GM12878 (cell line): ENCODE data around the gene ATOSB. TPM values are rescaled to one million over a fixed set of nuclear protein-coding genes. Genes with fewer than 3 reads are reported as not detected.

Experiments
- BACH1 ChIP-seq: fragments of 450-650 bp; IDR thresholded peaks from 2 replicates; pipeline ENCODE4 v1.6.1; 2017; ENCODE audit warnings: mild to moderate bottlenecking, borderline replicate concordance
- DPF2 ChIP-seq: fragments of 450-650 bp; IDR thresholded peaks from 2 replicates; pipeline ENCODE4 v1.6.1; 2017; ENCODE audit warnings: mild to moderate bottlenecking
- EGR1 ChIP-seq, 2 experiments: IDR thresholded peaks; 1 replicate in 1 of 2; 2 replicates in 1 of 2; pipeline ENCODE4 v1.6.1; 2011 to 2012; ENCODE audit warnings: low read depth in 2 of 2, low read length in 2 of 2, borderline replicate concordance in 1 of 2, mild to moderate bottlenecking in 1 of 2, moderate library complexity in 1 of 2
- ESRRA ChIP-seq: IDR thresholded peaks from 2 replicates; pipeline ENCODE4 v1.6.1; 2012; ENCODE audit warnings: mild to moderate bottlenecking, low read length, improper control_type of control experiment
- IKZF1 ChIP-seq: fragments of 450-650 bp; conservative IDR thresholded peaks from 2 replicates; pipeline ENCODE4 v1.6.1; 2017; ENCODE audit warnings: antibody characterized with exemption, mild to moderate bottlenecking
- LARP7 ChIP-seq: fragments of 450-650 bp; IDR thresholded peaks from 2 replicates; pipeline ENCODE4 v1.6.1; 2017; ENCODE audit warnings: mild to moderate bottlenecking
- MEF2B ChIP-seq: fragments of 450-650 bp; IDR thresholded peaks from 2 replicates; pipeline ENCODE4 v1.6.1; 2018; ENCODE audit warnings: mild to moderate bottlenecking, moderate library complexity; ENCODE audit not compliant: partially characterized antibody, poor library complexity, severe bottlenecking
- POLR2AphosphoS5 ChIP-seq: IDR thresholded peaks from 2 replicates; pipeline ENCODE4 v1.6.1; 2011; ENCODE audit warnings: mild to moderate bottlenecking, low read length, inconsistent platforms
- RB1 ChIP-seq: fragments of 450-650 bp; formaldehyde crosslinking; IDR thresholded peaks from 2 replicates; pipeline ENCODE4 v1.6.1; 2017; ENCODE audit warnings: mild to moderate bottlenecking, borderline replicate concordance
- SIX5 ChIP-seq: IDR thresholded peaks from 2 replicates; pipeline ENCODE4 v1.6.1; 2011; ENCODE audit warnings: mild to moderate bottlenecking, low read depth, low read length, moderate library complexity; ENCODE audit not compliant: severe bottlenecking
- SP1 ChIP-seq: IDR thresholded peaks from one replicate; pipeline ENCODE4 v1.6.1; 2011; ENCODE audit warnings: low read depth, low read length
- SREBF2 ChIP-seq: IDR thresholded peaks from 2 replicates; pipeline ENCODE4 v1.6.1; 2012; ENCODE audit warnings: mild to moderate bottlenecking, low read length
- TCF12 ChIP-seq: IDR thresholded peaks from 2 replicates; pipeline ENCODE4 v1.6.1; 2011; ENCODE audit warnings: low read depth, mild to moderate bottlenecking, low read length
- YY1 ChIP-seq: IDR thresholded peaks from 2 replicates; pipeline ENCODE4 v1.6.1; 2011; ENCODE audit warnings: low read depth, mild to moderate bottlenecking, low read length
- ZNF207 ChIP-seq: fragments of 450-650 bp; IDR thresholded peaks from 2 replicates; pipeline ENCODE4 v1.6.1; 2014; ENCODE audit warnings: antibody characterized with exemption, mild to moderate bottlenecking, borderline replicate concordance
- polyA plus RNA-seq, 11 experiments: library from polyadenylated mRNA; depleted of rRNA in 4 of 11; unstranded in 6 of 11; stranded (reverse) in 5 of 11; fragments of >200 nt; fragmentation: Nextera tagmentation in 4 of 11; fragmentation: Illumina TruSeq in 1 of 11; extraction: Ambion mirVana in 4 of 11; extraction: Trizol in 1 of 11; gene quantifications; 1 replicate in 1 of 11; 2 replicates in 10 of 11; pipeline versions ENCODE4 v1.2.1 to v1.2.3, GENCODE V29; 2011 to 2016; ENCODE audit warnings: inconsistent platforms in 2 of 11, missing spikeins in 2 of 11, low read depth in 1 of 11
- total RNA-seq, 4 experiments: library from RNA; depleted of rRNA in 3 of 4; stranded (reverse); fragments of >200 nt in 3 of 4; fragmentation: Illumina TruSeq in 1 of 4; extraction: Trizol in 1 of 4; gene quantifications; 2 replicates each; pipeline versions ENCODE4 v1.2.1 to v1.2.3, GENCODE V29; 2013 to 2021
- TF ChIP-seq, protein P1 (sequence below): IDR thresholded peaks from 2 replicates; pipeline ENCODE4 v1.6.1; 2011; ENCODE audit warnings: low read depth, low read length, improper control_type of control experiment, borderline replicate concordance
- TF ChIP-seq, protein P2 (sequence below): fragments of 450-650 bp; conservative IDR thresholded peaks from 2 replicates; pipeline ENCODE4 v1.6.1; 2017; ENCODE audit warnings: mild to moderate bottlenecking, moderate library complexity

The ATOSB gene
- total and polyA plus RNA-seq, 10 of the 15 experiments (the other 5 are each of a cell fraction or from before 2014, with no cell fraction given), result 0.60 to 5.4 (median 2.5) TPM

DNA sequence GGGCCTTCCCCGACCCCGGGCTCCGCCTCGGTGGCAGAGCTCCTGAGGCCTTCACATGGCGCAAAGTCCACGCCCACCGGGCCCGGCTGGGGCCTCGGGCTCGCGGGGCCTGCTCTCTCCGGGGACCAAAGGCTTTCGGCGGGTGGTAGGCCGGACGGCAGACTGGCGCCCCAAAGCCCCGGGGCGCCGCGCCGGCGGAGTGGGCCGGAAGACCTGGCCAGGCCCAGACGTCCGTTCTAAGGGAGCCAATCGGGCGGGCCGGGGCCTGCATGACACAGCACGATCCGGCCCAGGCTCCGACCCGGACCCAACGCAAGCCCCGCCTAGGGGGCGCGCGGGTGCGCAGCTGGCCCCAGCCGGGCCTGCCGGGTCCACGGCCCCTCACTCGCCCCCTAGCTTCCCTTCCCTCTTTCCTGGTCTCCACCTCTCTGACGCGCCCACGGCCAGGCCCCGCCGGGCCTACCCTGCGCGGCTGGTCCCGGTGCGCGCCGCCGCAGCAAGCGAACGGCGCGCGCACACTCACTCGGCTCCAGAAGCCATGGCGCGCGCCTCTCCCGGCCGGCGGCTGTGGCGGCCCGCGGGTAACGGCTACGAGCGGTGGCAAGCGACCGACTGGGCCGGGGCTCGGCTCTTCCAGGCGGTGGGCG is 43.7 kb downstream of the ATOSB start (continued):
- TF ChIP-seq SREBF2 (0 out of 2 replicates have a peak, but pooled peaks have one; percentile 12), TCF12 (0 out of 2 replicates have a peak, but pooled peaks have one; percentile 47), MEF2B (peak; percentile 34), SIX5 (no peak), ZNF207 (peak; percentile 86), BACH1 (peak; percentile 74), YY1 (peak; percentile 60; the same call in 1 of the 2 replicates), EGR1 (IDR thresholded peaks at IDR 0.05; ENCODE audit: borderline replicate concordance in 1 of 2, low read depth in 2 of 2, low read length in 2 of 2) (peak in 1 of 2 experiments; percentile 11; a peak in 1 of 3 replicates), IKZF1 (peak; percentile 87), DPF2 (peak; percentile 83; the same call in 1 of the 2 replicates), POLR2AphosphoS5 (peak; percentile 72), ESRRA (no peak), RB1 (peak; percentile 32; the same call in 1 of the 2 replicates), SP1 (peak; percentile 87), LARP7 (peak; percentile 88)
- TF ChIP-seq, protein P1, sequence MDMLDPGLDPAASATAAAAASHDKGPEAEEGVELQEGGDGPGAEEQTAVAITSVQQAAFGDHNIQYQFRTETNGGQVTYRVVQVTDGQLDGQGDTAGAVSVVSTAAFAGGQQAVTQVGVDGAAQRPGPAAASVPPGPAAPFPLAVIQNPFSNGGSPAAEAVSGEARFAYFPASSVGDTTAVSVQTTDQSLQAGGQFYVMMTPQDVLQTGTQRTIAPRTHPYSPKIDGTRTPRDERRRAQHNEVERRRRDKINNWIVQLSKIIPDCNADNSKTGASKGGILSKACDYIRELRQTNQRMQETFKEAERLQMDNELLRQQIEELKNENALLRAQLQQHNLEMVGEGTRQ, result no peak
- TF ChIP-seq, protein P2, sequence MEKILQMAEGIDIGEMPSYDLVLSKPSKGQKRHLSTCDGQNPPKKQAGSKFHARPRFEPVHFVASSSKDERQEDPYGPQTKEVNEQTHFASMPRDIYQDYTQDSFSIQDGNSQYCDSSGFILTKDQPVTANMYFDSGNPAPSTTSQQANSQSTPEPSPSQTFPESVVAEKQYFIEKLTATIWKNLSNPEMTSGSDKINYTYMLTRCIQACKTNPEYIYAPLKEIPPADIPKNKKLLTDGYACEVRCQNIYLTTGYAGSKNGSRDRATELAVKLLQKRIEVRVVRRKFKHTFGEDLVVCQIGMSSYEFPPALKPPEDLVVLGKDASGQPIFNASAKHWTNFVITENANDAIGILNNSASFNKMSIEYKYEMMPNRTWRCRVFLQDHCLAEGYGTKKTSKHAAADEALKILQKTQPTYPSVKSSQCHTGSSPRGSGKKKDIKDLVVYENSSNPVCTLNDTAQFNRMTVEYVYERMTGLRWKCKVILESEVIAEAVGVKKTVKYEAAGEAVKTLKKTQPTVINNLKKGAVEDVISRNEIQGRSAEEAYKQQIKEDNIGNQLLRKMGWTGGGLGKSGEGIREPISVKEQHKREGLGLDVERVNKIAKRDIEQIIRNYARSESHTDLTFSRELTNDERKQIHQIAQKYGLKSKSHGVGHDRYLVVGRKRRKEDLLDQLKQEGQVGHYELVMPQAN, result peak; percentile 90
